Choroid plexus epithelial cell (primary cell): ENCODE data around the gene GAS2L3.

Experiments used
- DNase-seq: peaks from one replicate; pipeline ENCODE4 v3.0.0-alpha.2; 2010; ENCODE audit warnings: low read depth
- H3K4me3 ChIP-seq: 2 replicates; pipeline ENCODE4 v1.5.1; 2011; ENCODE audit warnings: low read depth, mild to moderate bottlenecking, control low read depth, low read length, moderate library complexity
- TF ChIP-seq, protein P1 (sequence below): conservative IDR thresholded peaks from 2 replicates; pipeline ENCODE4 v1.5.1; 2011; ENCODE audit warnings: low read depth, mild to moderate bottlenecking, control low read depth, inconsistent platforms, low read length, moderate library complexity

The GAS2L3 gene

GRCh38 chr12:100656141-100656540 lies 82.7 kb downstream of the GAS2L3 start:
- DNase-seq: no peak
- TF ChIP-seq, protein P1, sequence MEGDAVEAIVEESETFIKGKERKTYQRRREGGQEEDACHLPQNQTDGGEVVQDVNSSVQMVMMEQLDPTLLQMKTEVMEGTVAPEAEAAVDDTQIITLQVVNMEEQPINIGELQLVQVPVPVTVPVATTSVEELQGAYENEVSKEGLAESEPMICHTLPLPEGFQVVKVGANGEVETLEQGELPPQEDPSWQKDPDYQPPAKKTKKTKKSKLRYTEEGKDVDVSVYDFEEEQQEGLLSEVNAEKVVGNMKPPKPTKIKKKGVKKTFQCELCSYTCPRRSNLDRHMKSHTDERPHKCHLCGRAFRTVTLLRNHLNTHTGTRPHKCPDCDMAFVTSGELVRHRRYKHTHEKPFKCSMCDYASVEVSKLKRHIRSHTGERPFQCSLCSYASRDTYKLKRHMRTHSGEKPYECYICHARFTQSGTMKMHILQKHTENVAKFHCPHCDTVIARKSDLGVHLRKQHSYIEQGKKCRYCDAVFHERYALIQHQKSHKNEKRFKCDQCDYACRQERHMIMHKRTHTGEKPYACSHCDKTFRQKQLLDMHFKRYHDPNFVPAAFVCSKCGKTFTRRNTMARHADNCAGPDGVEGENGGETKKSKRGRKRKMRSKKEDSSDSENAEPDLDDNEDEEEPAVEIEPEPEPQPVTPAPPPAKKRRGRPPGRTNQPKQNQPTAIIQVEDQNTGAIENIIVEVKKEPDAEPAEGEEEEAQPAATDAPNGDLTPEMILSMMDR: no peak
- no peak overlapping the region for H3K4me3 ChIP-seq

DNA sequence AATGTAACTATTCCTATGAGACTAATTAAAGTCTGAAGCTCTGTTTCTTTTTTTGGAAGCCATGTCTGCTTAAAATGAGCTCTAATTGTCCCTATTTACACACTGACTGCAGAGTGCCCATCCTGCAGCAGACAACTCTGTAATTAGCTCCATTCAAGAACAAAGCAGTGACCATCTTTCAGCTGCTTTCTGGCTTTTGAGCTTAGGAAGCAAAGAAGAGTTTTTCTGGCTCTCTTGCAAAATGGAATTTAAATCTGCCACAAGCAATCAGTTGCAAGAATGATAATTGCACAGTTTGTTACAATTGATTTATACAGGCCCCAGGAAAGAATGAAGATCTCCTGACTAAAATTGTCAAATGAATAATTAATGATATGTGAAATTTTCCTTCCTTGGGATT lies 83.4 kb downstream of the GAS2L3 start:
- TF ChIP-seq, protein P1: no peak
- H3K4me3 ChIP-seq: no peak overlapping the region
- DNase-seq: no peak

- no peak overlapping the region for H3K4me3 ChIP-seq
- peak; percentile 69 for DNase-seq
- TF ChIP-seq, protein P1: no peak
These were observed 87.9 kb downstream of the GAS2L3 start for GRCh38 chr12:100661300-100661951.

DNA sequence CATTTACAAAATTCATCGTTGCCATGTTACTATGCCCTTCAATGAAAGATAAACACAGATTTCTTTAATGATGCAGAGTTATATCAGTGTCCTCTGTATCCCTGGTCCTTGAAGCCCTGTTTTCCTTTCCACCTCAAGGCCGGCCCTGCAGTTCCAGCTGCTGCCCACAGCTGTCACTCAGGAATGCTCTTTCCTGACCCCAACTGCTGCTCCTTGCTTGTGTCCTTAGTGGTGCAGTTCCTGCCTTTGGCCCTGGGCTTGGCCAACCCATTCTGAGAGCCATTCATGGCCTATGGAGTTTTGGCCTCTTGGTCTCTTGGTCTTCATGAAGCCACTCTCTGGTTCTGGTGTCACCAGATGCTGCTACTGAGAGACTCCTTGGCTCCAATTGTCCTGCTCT lies 93.1 kb downstream of the GAS2L3 start:
- TF ChIP-seq, protein P1: no peak
- H3K4me3 ChIP-seq: no peak overlapping the region
- no peak for DNase-seq

DNA sequence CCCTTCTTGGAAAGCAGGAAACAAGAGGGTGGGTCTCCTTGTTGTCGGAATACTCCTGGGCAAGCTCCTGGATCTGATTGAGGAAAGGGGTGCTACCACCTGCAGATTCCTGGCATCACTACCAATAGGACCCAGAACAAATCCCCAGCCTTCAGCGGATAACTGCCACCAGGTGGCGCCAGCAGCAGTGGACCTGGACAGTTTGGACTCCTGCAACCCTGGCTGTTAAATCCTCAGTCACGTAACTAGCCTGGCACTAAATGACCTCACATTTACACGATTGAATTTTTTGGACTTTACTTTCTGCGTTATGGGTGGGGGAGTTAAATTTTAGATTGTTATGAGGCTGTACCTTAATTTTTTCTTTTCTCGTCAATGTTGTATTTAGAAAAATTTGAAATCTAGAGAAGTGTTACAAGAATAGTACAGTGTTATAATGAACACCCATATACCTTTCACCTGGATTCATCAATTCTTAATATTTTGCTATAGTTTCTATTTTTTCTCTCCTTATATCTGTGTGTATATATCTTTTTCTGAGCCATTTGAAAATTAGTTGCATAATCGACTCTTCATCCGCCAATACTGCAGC lies 95.6 kb downstream of the GAS2L3 start:
- H3K4me3 ChIP-seq: no peak overlapping the region
- DNase-seq: peak; percentile 80
- TF ChIP-seq, protein P1: peak; percentile 96

- no peak for DNase-seq
- no peak overlapping the region for H3K4me3 ChIP-seq
- TF ChIP-seq, protein P1: no peak
These were observed 96.4 kb downstream of the GAS2L3 start for GRCh38 chr12:100669922-100670321.
